ENCODE measurements around the gene POTEJ. TPM values are rescaled to one million over a fixed set of nuclear protein-coding genes. Genes with fewer than 3 reads are reported as not detected.

The POTEJ gene
- total RNA-seq, 1 donor: under 0.01 TPM

Small RNA genes within 50 kb of the gene (small RNA-seq; reads per million reads assigned to genes)
- gene RF00017 (not detected), gene RNU6-848P (not detected)

Other genes with a start within 250 kb of the POTEJ start
- gene POTEI, start 102.1 kb upstream of the POTEJ start, total RNA-seq: not detected
- gene CFC1B, start 90.2 kb upstream of the POTEJ start, total RNA-seq: not detected
- gene CFC1, start 11.9 kb upstream of the POTEJ start, total RNA-seq: not detected
- not detected for gene GPR148, start 117.6 kb downstream of the POTEJ start, total RNA-seq
- gene AMER3, start 144.1 kb downstream of the POTEJ start, total RNA-seq: under 0.01 TPM
- gene ARHGEF4, start 225.5 kb downstream of the POTEJ start, total RNA-seq: under 0.01 TPM

All from hematopoietic multipotent progenitor cell (in vitro differentiated cells).